Activated CD4-positive, alpha-beta T cell treated with anti-CD3 and anti-CD28 coated beads, Interleukin-2, amount 50 U/mL, for 16 hours (primary cell): ENCODE data around the gene ZNF239.
"Not testable (repeated sequence)": the region's sequence is repeated elsewhere in the genome, so short reads cannot be mapped to it uniquely, and the experiment has no call there.

Experiments used
- DNase-seq: peaks from one replicate; pipeline ENCODE4 v3.0.0-alpha.2; 2020

The ZNF239 gene

GRCh38 chr10:43576062-43576461, 1.6 kb upstream of the ZNF239 start:
- no peak for DNase-seq

GRCh38 chr10:43574906-43575305, 490 bp upstream of the ZNF239 start:
- DNase-seq, result no peak

- no peak for DNase-seq
Measured at GRCh38 chr10:43573250-43574000, 991 bp downstream of the ZNF239 start.

GRCh38 chr10:43570971-43571370, 3.4 kb downstream of the ZNF239 start:
- DNase-seq, result no peak

- no peak for DNase-seq
Measured at GRCh38 chr10:43569681-43570080, 4.7 kb downstream of the ZNF239 start.

GRCh38 chr10:43557214-43557613, 17.2 kb downstream of the ZNF239 start:
- DNase-seq, result no peak

- DNase-seq, result not testable (repeated sequence)
Measured at GRCh38 chr10:43543746-43544145, 30.7 kb downstream of the ZNF239 start.

GRCh38 chr10:43524434-43525247, 49.8 kb downstream of the ZNF239 start:
- no peak for DNase-seq
